B cell (primary cell): ENCODE data around the gene POLN. TPM values are rescaled to one million over a fixed set of nuclear protein-coding genes. Genes with fewer than 3 reads are reported as not detected.

ENCODE experiments used
- ATAC-seq: fragments of 200-7000 bp; cut with Tn5 transposase; one replicate; pipeline ENCODE4 v1.10.0; 2021; ENCODE audit warnings: low read depth, mild to moderate bottlenecking, moderate number of reproducible peaks, moderate library complexity
- CTCF ChIA-PET: fragments of 350-600 bp; sonication (Branson Sonifier 250); formaldehyde crosslinking; loops from one replicate; lab custom pipeline; 2021; ENCODE audit warnings: antibody characterized with exemption, inconsistent platforms; lab: Charles Lee
- POLR2A ChIA-PET: fragments of 350-600 bp; sonication (Branson Sonifier 250); formaldehyde crosslinking; loops from one replicate; lab custom pipeline; 2021; ENCODE audit warnings: antibody characterized with exemption; lab: Charles Lee
- DNase-seq: peaks from one replicate; pipeline ENCODE4 v3.0.0; 2013
- H2AFZ ChIP-seq: 2 replicates; pipeline ENCODE4 v1.6.1; 2012; ENCODE audit warnings: mild to moderate bottlenecking, low read depth, low read length; ENCODE audit not compliant: insufficient read depth, poor library complexity, severe bottlenecking
- H3K27ac ChIP-seq, 2 donors: 1 replicate in 1 of 2; 2 replicates in 1 of 2; pipeline ENCODE4 v1.5.1; 2012 to 2013; ENCODE audit warnings: low read length in 2 of 2, mild to moderate bottlenecking in 2 of 2, moderate library complexity in 1 of 2
- H3K27me3 ChIP-seq, 4 experiments: fragments of 200-600 bp in 1 of 4; sonication (generic) in 1 of 4; replicated peaks in 1 of 4; 1 replicate in 2 of 4; 2 replicates in 2 of 4; pipeline versions ENCODE4 v1.6.1 to v1.7.0; 2013 to 2016; ENCODE audit warnings: low read length in 3 of 4, mild to moderate bottlenecking in 2 of 4, mixed read lengths in 1 of 4, moderate library complexity in 1 of 4; ENCODE audit not compliant: insufficient read depth in 4 of 4, control insufficient read depth in 3 of 4; ENCODE audit errors: control extremely low read depth in 1 of 4
- H3K36me3 ChIP-seq, 2 experiments: replicated peaks in 1 of 2; 1 replicate in 1 of 2; 2 replicates in 1 of 2; pipeline versions ENCODE4 v1.6.1 to v1.7.1; 2013; ENCODE audit warnings: low read length in 1 of 2; ENCODE audit not compliant: insufficient read depth in 2 of 2, control insufficient read depth in 1 of 2; ENCODE audit errors: control extremely low read depth in 1 of 2, extremely low read depth in 1 of 2
- H3K4me1 ChIP-seq, 2 donors: fragments of 200-600 bp in 1 of 2; sonication (generic) in 1 of 2; 1 replicate in 1 of 2; 2 replicates in 1 of 2; pipeline versions ENCODE4 v1.5.1 to v1.6.1; 2013 to 2017; ENCODE audit warnings: low read length in 2 of 2; ENCODE audit not compliant: control insufficient read depth in 2 of 2, insufficient read depth in 2 of 2
- H3K4me2 ChIP-seq: replicated peaks from 2 replicates; pipeline ENCODE3; 2012; ENCODE audit warnings: mild to moderate bottlenecking, low read depth, low read length; ENCODE audit not compliant: poor library complexity, severe bottlenecking
- H3K4me3 ChIP-seq, 5 experiments: fragments of 200-600 bp in 1 of 5; sonication (generic) in 1 of 5; 1 replicate in 3 of 5; 2 replicates in 2 of 5; pipeline versions ENCODE4 v1.5.1 to v1.7.0; 2011 to 2016; ENCODE audit warnings: low read length in 4 of 5, mild to moderate bottlenecking in 4 of 5, low read depth in 2 of 5, control low read depth in 1 of 5, moderate library complexity in 1 of 5; ENCODE audit not compliant: insufficient read depth in 1 of 5; ENCODE audit errors: control extremely low read depth in 1 of 5, extremely low read depth in 1 of 5
- H3K79me2 ChIP-seq: fragments of 200-600 bp; sonication (generic); one replicate; pipeline ENCODE4 v1.6.0; 2016; ENCODE audit warnings: low read length; ENCODE audit not compliant: control insufficient read depth, insufficient read depth
- H3K9ac ChIP-seq: fragments of 200-600 bp; sonication (generic); 2 replicates; pipeline ENCODE4 v1.6.1; 2017; ENCODE audit warnings: mild to moderate bottlenecking, low read length, moderate library complexity
- H3K9me3 ChIP-seq, 3 donors: one replicate each; pipeline versions ENCODE4 v1.6.1 to v1.7.1; 2013; ENCODE audit warnings: low read length in 2 of 3; ENCODE audit not compliant: control insufficient read depth in 2 of 3, insufficient read depth in 1 of 3; ENCODE audit errors: control extremely low read depth in 1 of 3
- H4K20me1 ChIP-seq: 2 replicates; pipeline ENCODE4 v1.6.0; 2012; ENCODE audit warnings: mild to moderate bottlenecking, low read length; ENCODE audit not compliant: insufficient read depth, control insufficient read depth, poor library complexity, severe bottlenecking
- H3K27ac Mint-ChIP-seq: one replicate; pipeline ENCODE4 v1.8.0; 2021; ENCODE audit warnings: mixed read lengths
- H3K27me3 Mint-ChIP-seq: one replicate; pipeline ENCODE4 v1.8.0; 2021; ENCODE audit warnings: mixed read lengths
- H3K4me1 Mint-ChIP-seq: one replicate; pipeline ENCODE4 v1.8.0; 2021; ENCODE audit warnings: mixed read lengths
- H3K4me3 Mint-ChIP-seq: one replicate; pipeline ENCODE4 v1.8.0; 2021; ENCODE audit warnings: mixed read lengths
- H3K9me3 Mint-ChIP-seq: one replicate; pipeline ENCODE4 v1.8.0; 2022; ENCODE audit warnings: mixed read lengths; ENCODE audit not compliant: insufficient read depth
- EZH2 ChIP-seq: IDR thresholded peaks from 2 replicates; pipeline ENCODE4 v1.6.1; 2012; ENCODE audit warnings: borderline replicate concordance, low read depth, mild to moderate bottlenecking, moderate library complexity, low read length; ENCODE audit not compliant: insufficient read depth, poor library complexity, severe bottlenecking
- WGBS: methylation state at CpG from one replicate; pipeline ENCODE4 v1.1.5; 2013; ENCODE audit warnings: missing lambda C conversion rate; ENCODE audit not compliant: insufficient coverage; 5-methylcytosine and 5-hydroxymethylcytosine counted together
- intact Hi-C: fragments of 100-400 bp; cut with micrococcal nuclease; formaldehyde crosslinking; loops from one replicate; pipeline ENCODE4 v1.10.0; 2022
- polyA plus RNA-seq: library from polyadenylated mRNA; depleted of rRNA; stranded (reverse); fragments of >200 nt; gene quantifications from 2 replicates; pipeline ENCODE4 v1.2.3, GENCODE V29; 2012
- total RNA-seq, 2 donors: library from RNA; stranded (reverse); fragments of 120-200 nt in 1 of 2; gene quantifications; 1 replicate in 1 of 2; 2 replicates in 1 of 2; pipeline versions ENCODE4 v1.2.3 to v1.2.4, GENCODE V29; 2013 to 2022
- TF ChIP-seq, protein P1 (sequence below): fragments of 200-600 bp; IDR thresholded peaks from one replicate; pipeline ENCODE4 v1.8.0; 2022; ENCODE audit warnings: antibody characterized with exemption, mild to moderate bottlenecking

Gene POLN
- total and polyA plus RNA-seq, 2 donors (not counting 1 experiment from before 2014, with no cell fraction given): 0.73 to 1.5 TPM

DNA sequence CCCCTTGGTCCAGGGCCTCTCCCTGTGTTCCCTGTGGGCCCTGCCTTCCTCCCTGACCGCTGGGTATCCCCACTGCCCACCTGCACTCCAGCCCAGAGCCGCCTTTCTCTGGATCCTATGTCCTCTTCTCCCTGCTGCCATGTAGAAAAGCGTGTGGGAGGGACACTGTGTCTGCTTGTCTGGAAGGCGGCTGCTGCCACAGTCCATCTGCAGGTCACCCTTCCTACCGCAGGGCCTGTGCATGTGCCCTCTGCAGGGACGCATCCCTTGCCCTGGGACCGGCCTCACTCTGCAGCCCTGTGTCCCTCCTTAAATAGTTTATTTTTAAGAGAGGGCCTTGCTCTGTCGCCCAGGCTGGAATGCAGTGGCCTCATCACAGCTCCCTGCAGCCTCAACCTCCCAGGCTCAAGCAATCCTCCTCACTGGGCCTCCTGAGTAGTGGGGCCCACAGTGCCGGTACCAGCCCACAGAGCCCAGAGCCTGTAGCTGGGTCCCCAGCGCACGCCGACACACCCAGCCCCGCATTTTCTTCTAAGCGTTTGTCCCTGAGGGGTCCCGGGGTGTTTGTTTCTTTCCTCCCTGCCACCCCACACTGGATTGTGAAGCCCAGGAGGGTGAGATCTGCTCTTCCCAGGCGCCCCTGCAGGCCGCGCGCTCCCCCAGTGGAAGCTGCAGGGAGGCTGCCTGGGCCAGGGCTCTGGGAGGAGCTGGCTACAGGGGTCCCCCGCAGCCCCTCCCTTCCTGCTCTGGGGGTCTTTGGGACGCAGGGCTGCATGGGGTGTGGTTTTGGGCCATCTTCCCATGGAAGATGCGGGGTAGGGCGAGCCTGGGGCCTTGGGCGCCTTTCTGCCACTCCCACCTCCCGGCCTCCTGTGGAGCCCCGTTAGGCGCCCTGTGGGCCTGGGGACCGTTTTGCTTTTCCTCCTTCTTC lies 195.6 kb downstream of the POLN start:
- Histone ChIP-seq H3K9ac (no peak overlapping the region), H3K4me1 (peaks cover 4 to 12% of the 10 kb centered on the region in 2 donors), H3K27me3 (peaks cover 0 to 30% (median 2%) of the 10 kb centered on the region in 4 experiments), H3K4me2 (no peak overlapping the region), H2AFZ (no peak overlapping the region), H3K9me3 (peaks cover 0 to 12% (median 0%) of the 10 kb centered on the region in 3 donors), H3K36me3 (no peaks in the 10 kb centered on the region), H3K4me3 (no peak overlapping the region), H4K20me1 (peaks cover 11% of the 10 kb centered on the region), H3K79me2 (peaks cover 8% of the 10 kb centered on the region), H3K27ac (no peak overlapping the region)
- TF ChIP-seq, protein P1, sequence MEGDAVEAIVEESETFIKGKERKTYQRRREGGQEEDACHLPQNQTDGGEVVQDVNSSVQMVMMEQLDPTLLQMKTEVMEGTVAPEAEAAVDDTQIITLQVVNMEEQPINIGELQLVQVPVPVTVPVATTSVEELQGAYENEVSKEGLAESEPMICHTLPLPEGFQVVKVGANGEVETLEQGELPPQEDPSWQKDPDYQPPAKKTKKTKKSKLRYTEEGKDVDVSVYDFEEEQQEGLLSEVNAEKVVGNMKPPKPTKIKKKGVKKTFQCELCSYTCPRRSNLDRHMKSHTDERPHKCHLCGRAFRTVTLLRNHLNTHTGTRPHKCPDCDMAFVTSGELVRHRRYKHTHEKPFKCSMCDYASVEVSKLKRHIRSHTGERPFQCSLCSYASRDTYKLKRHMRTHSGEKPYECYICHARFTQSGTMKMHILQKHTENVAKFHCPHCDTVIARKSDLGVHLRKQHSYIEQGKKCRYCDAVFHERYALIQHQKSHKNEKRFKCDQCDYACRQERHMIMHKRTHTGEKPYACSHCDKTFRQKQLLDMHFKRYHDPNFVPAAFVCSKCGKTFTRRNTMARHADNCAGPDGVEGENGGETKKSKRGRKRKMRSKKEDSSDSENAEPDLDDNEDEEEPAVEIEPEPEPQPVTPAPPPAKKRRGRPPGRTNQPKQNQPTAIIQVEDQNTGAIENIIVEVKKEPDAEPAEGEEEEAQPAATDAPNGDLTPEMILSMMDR: no peak
- TF ChIP-seq EZH2: no peak
- ChIA-PET POLR2A (no interaction called here), CTCF (no interaction called here)
- intact Hi-C loops: no loop called here
- peaks cover 4% of the 10 kb centered on the region for H3K4me1 Mint-ChIP-seq
- no peak for ATAC-seq
- no peak for DNase-seq
- peaks cover 21% of the 10 kb centered on the region for H3K27me3 Mint-ChIP-seq
- peak overlapping the region; percentile 15 for H3K27ac Mint-ChIP-seq
- 68% methylated on average over 26 of the region's 28 CpGs for WGBS
- H3K4me3 Mint-ChIP-seq: no peak overlapping the region
- no peaks in the 10 kb centered on the region for H3K9me3 Mint-ChIP-seq

DNA sequence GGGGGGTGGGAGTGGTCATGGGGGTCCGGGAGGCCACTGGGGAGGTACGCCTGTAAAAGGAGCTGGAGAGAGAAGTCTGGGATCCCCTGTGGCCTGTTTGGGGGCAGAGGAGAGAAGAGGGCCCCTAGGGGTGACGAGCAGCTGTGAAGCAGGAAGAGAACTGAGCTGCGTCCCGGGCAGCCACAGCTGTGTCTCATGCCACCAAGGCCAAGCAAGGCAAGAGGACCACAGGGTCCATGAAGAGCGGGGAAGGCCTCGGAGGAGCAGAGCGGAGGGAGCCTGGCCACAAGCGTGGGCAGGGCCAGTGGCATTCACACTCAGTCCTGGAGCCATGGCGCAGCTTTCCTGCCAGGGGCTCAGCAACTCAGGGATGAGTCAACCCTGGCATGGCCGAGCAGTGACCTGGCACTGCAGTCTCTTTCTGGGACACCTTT lies 196.4 kb downstream of the POLN start:
- no peaks in the 10 kb centered on the region for H3K9me3 Mint-ChIP-seq
- peaks cover 6 to 18% of the 10 kb centered on the region in 2 donors for H3K4me1 ChIP-seq
- H3K27ac ChIP-seq: no peak overlapping the region
- TF ChIP-seq, protein P1: no peak
- TF ChIP-seq EZH2: no peak
- H3K9ac ChIP-seq: no peak overlapping the region
- peaks cover 15% of the 10 kb centered on the region for H3K27me3 Mint-ChIP-seq
- ChIA-PET POLR2A (no interaction called here), CTCF (no interaction called here)
- no peaks in the 10 kb centered on the region for H3K36me3 ChIP-seq
- no peak overlapping the region for H3K27ac Mint-ChIP-seq
- peaks cover 8% of the 10 kb centered on the region for H3K79me2 ChIP-seq
- H3K27me3 ChIP-seq: peaks cover 0 to 33% (median 4%) of the 10 kb centered on the region in 4 experiments
- intact Hi-C loops: no loop called here
- peaks cover 11% of the 10 kb centered on the region for H4K20me1 ChIP-seq
- 64% methylated on average over 11 of the region's 11 CpGs for WGBS
- H2AFZ ChIP-seq: no peak overlapping the region
- peaks cover 4% of the 10 kb centered on the region for H3K4me1 Mint-ChIP-seq
- H3K4me2 ChIP-seq: no peak overlapping the region
- no peak overlapping the region for H3K4me3 ChIP-seq
- H3K4me3 Mint-ChIP-seq: no peak overlapping the region
- H3K9me3 ChIP-seq: peaks cover 0 to 15% (median 0%) of the 10 kb centered on the region in 3 donors
- DNase-seq (no peak), ATAC-seq (no peak)
